HG03064 (cell line): ENCODE results near the gene AFF2.
"Not testable (repeated sequence)": the region's sequence is repeated elsewhere in the genome, so short reads cannot be mapped to it uniquely, and the experiment has no call there.

Source experiments
- ATAC-seq: cut with Tn5 transposase; IDR thresholded peaks from one replicate; pipeline ENCODE4 v1.9.1; 2021; ENCODE audit warnings: low read depth; ENCODE audit not compliant: unreplicated experiment

Gene AFF2

DNA sequence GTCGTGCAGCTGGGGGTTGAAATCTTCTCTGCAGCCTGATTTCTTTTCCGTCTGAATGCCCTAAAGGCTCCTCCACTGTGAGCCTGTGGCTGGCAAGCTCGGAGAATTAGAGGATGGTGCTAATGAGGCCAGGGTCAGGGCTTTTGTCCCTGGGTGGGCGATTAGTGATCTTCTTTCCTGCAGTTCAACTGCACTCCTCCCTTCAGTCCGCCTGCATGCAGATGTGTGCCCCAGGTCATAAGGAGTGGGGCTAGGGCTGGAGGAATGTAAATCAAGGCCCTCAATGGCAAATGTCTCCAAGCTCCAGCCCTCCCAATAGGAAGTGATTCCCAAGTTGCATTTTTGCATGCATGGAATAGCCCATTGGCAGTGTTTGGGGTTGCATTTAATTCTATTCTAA is 405.0 kb downstream of the AFF2 start:
- ATAC-seq, result no peak

DNA sequence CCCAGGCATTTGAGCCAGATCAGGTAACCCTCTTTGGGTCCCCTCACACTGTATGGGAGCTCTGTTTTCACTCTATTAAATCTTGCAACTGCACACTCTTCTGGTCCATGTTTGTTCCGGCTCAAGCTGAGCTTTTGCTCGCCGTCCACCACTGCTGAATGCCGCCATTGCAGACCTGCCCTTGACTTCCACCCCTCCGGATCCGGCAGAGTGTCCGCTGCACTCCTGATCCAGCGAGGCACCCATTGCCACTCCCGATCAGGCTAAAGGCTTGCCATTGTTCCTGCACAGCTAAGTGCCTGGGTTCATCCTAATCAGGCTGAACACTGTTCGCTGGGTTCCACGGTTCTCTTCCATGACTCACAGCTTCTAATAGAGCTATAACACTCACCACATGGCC is 406.2 kb downstream of the AFF2 start:
- ATAC-seq, result not testable (repeated sequence)

DNA sequence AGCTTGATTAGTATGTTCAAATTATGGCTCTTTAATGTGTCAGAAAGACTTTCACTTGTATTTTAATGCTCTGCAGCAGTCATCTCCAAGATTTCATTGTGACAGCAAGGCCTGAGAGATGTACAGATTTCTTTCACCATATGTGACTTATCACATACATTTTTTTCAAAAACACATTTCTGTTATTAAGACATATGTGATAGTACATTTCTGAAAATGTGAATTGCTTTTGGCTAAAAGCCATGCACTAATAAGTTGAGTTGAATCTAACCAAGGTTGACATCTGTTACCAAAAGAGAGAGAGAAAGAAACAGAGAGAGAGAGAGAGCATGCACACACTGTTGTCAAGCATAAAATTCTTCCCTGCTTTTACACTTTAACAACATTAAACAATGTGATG is 409.3 kb downstream of the AFF2 start:
- ATAC-seq, result no peak

DNA sequence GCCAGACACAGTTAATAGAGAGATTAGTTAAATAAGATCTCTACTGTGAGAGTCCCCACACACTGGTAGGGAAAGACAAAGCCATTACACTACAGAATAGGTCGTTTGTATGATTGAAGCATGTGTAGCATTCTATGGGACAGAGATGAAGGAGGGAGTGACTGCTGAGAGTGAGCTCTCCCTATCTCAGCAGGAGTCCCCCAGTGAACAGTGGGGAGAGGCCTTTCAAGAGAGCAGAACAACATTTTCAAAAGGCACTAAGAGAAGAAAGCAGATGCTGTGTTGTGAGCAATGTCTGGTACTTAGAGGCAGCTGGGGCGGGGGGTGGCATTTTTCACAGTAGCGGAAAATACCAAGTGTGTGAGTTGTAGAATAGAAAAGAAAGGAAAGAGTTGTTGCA is 413.6 kb downstream of the AFF2 start:
- ATAC-seq, result no peak

DNA sequence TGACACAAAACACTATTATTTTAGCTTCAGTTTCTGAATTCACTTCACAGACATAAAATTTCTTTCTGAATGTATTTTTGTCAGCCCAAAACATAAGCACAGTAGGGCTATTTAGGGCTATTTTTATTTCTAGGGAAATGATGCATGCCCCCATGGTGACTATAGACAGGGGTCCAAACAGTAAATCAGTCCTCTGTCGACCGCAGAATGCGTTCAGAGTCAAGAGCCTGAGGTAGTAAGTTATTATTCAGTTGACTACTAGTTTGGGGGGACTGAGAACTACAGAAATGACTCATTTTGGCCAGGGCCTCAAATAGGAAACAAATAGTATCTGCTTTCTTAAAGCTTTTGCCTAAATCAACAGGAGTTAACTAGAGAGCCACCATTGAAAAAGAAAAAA is 414.4 kb downstream of the AFF2 start:
- ATAC-seq, result peak; percentile 82

DNA sequence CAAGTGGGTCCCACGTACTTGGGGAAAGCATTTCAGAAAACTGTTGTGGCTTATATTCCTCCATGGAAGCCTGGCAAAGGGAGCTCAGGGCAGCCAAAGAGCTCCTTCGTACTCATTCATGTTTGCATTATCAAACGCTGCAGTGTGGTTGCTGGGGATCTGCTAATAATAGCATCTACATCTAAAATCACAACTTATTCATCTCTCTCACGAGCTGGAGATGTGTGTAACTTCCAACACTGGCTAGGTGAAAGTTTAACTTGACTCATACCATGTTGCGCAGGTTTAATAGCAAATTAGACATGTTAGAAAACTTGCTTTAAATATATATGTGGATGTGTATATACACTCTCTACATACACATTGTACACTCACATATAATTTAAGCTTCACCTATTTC is 415.1 kb downstream of the AFF2 start:
- ATAC-seq, result no peak

DNA sequence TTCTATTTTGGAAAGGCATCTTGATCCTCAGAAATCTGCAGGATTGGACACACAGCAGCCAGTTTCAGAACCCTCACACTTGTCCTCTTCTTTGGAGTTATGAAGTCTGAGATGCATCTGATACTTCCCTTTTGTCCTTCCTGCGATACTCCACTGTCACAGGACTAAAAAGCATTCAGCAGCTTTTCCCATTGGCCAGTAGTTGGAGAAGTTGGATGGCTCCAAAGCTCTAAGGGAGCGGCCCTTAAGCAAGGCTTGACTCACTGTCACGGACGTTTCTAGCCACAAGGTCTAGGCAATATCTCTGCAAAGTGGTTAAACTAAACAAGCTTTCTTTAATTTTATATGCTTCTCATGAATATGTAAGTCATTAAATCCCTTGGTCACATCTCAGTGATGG is 417.0 kb downstream of the AFF2 start:
- no peak for ATAC-seq

DNA sequence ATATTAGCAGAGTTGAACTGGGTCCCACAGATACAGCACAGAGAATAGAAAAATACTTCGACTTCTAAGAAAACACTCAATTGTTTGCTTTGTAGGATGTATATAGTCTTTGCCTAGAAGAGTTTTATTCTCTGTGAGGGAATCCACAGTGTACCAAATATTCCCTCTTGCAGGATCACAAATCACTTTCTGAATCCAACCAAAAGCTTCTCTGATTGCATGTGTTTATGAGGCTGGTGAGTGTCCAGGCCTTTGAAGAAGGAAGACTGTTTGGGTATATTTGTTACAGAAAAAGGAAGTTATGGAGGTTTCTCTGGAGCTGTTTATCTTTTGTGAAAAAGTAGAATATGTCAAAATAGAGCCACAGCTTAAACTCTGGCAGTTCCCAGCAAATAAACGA is 423.2 kb downstream of the AFF2 start:
- ATAC-seq, result no peak

DNA sequence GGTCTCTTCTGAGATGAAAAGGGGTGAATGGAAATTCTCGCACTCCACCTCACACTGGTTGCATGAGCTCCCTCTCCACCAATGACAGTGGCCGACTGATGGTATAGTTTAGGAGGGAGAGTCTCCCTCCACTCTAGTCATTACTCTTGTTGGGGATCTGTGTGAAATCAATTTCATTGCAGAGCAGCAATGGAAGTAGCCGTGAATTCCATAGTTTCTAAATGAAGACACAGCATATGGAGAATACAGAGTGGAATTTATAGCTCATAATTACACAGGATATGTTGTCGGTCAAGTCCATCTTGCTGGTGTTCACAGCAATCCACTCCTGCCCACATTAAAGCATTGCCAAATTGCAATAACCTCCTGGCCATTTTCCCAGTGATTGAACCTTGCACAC is 426.0 kb downstream of the AFF2 start:
- no peak for ATAC-seq

DNA sequence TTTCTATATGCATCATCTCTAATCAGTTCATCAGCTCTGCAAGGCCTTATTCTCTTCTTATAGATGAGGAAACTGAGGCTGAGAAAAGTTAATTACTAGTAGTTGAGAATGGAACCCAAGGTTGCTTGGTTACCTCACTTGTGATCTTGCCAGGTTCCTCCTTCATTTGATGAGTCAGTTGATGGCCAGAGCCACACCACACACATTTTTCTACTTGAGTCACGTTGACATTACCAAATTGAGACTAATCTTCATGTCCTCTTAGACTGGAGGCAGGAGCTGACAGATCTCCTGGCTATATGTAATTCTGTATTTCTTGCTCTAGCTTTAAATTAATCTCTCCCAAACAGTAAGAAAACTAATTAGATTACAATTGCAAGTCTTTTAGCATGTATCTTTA is 428.4 kb downstream of the AFF2 start:
- ATAC-seq, result no peak

DNA sequence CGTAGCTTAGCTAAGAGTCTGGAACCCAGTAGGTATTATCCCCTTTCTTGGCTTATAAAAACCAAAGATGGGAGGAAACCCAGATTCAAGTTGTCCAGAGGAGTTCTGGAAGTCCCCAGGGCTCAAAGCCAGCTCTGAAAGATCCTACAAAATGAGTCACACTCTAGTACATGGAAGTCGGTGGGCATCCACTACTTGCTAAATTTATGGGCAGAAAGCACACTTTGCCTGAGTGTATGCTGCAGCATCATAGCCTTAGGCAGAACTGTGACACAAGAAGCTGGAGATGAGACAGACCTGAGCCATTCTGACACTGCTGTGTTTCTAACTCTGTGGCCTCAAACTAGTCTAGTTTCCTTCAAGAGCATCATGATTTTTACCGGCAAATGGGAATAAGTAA is 429.3 kb downstream of the AFF2 start:
- ATAC-seq, result no peak

DNA sequence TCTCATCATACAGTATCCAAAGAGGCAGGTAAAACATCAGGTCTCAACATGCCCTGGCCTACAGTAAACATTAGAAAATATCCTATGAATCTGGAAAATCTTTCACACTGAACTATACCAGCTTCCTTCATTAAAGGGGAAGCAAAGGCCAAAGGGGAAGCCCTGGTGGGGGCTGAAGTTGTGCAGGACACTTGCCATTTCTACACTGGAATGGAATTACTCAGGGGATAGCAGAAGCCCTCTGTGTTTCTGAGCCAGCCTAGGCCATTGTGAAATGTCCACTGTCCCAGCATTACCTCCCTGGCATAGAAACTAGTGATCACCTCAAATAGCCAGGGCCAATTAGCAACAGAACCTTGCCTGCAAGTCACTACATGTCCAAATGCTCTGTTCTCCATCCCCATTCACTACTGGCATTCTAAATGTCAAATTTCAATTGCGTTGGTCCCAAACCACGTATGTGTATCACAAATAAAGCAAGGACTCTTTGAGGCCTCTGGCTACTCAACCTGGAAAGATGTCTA is 429.9 kb downstream of the AFF2 start:
- ATAC-seq, result no peak

DNA sequence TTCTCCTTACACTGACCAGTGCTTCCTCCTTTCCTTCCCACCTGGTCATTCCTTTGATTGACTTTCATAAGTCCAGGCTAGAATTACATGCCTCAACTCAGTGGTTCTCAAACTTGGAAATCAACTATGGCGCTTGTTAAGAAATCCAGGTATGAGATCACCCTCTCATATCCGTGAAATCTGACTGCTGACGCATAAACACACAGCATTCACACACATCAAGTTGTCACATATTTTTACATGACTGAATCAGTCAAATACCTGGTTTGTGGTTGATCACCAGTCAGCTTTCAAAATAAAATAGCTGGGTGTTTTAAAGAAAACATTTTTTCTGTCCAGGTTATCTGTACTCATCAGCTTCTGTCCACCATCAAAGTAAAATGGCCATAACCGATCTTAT is 433.5 kb downstream of the AFF2 start:
- no peak for ATAC-seq

DNA sequence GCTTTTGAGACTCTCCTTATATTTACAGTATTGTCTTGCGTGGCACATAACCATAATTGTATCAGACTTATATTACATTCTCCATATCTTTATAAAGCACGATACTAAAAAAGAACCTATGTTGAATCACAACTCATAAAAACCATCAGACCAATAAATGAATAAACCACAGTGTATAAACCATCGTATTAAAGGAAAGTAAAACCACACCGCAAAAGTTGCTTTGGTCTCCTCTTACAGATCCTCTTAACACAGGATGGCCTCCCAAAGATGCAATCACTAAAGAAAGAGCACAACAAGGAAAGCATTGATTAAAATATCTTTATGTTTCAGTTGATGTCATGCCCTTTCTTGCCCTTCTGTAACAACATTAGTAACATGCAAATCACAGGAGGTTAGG is 437.9 kb downstream of the AFF2 start:
- no peak for ATAC-seq

DNA sequence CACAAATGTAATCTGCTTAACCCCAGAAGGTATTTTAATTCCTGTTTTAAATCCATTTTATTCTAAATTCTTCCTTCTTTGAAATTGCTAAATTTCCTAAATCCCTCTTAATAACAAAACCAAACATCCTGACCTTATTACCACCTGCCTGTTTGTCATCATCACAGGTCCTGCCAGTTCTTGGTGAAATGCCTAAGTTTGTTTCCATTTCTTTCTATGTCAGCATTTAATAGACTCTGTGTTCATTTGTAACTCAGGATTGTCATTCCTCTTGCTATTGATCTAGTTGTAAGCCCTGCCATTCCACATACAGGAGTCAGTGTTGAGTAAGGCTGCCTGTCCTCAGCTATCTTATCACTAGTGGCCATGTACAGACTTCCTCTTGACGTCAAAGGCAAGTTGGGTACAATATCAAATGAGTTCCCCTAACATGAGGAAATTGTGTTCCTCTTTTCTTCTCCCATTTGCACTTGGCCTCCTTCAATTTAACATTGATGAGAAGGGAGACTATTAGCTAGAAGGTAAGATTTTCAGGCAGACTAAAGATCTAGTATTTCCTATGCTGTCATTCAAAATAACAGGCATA is 440.1 kb downstream of the AFF2 start:
- no peak for ATAC-seq

DNA sequence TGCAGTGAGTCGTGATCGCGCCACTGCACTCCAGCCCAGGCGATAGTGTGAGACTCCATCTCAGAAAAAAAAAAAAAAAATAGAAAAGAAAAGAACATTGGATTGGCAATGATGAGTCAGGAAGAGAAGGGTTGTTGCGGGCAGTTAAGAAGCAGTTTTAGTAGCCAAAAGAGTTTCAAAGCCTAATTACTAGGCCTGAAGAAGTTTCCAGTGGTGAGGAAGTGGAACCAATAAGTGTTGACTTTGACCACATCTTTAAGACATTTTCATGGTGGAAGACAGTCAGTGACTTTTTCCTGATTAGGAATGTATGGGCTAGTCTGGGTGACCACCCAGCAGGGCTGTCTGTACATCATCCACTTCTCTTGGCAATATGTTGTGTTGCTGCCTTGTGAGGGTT is 442.3 kb downstream of the AFF2 start:
- ATAC-seq, result no peak

DNA sequence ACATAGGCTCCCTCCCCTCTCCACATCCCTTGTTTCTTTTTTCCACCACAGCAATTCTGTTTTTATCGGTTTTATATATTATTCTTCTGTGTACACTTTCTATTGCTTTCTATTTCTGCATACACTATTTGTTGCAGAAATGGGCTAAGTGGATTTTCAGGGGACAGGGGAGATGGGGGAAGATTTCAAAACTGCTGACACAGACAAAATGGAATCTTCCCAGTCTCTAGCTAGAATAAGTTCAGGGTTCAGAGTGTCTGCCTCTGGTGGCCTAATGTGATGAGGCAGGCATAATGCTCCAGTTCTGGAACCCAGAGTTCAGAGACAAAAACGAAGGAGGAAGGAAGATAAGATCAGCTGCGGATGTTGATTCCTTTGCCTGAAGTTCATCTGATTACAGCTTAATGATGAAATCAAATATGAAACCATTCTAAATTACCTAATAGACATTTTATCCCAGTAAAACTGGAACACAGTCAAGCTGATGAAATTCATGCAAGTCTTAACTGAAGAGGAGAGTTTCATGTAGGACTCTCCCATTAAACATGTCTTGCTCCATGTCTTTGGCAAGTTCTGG is 447.1 kb downstream of the AFF2 start:
- ATAC-seq, result no peak

DNA sequence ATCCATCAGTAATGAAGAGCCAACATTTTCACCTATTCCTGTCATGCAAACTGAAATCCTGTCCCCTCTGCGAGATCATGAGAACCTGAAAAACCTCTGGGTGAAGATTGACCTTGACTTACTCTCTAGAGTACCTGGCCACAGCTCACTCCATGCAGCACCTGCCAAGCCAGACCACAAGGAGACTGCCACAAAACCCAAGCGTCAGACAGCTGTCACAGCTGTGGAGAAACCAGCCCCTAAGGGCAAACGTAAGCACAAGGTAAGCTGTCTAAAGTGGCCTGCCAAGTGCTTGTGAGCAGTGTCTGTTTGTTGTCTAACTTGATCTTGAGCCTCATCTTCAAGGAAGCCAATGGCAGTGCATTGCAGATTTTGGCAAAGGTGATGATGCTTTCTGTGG is 455.9 kb downstream of the AFF2 start:
- no peak for ATAC-seq

DNA sequence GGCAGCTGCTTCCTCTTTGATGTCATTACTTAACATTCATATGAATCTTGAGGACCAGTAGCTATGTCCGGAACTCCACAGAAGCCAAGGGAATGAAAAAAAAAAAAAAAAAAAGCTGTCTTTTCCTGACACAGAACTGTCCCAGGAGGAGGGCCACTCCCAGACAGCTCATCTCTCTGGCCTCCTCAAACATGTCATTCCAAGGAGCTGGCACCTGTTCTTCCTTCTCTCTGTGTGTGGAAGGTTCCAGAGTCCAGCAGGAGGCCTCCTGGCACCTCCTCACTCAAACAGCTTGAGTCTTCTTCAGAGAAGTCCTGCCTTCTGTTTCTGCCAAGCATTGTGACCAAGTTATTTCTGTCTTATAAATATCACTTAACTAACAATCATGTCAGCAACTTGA is 458.5 kb downstream of the AFF2 start:
- no peak for ATAC-seq

DNA sequence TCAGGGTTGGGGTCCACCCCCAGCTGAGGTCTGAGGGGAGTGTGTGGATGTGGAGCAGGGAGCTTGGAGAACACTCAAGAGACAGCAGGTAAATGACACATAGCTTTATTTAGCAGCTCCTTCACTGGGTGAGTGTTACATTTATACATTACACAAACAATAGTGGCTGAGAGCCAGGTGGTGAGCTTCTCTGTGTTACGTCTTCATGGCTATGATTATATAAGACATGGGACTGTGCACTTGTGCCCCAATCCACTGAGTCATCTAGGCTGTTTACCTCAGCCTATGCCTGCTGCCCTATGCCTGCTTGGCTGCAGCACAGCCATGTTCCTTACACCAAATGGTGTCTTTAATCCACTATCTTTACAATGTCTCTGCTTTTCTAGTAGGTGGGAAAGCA is 459.6 kb downstream of the AFF2 start:
- no peak for ATAC-seq

DNA sequence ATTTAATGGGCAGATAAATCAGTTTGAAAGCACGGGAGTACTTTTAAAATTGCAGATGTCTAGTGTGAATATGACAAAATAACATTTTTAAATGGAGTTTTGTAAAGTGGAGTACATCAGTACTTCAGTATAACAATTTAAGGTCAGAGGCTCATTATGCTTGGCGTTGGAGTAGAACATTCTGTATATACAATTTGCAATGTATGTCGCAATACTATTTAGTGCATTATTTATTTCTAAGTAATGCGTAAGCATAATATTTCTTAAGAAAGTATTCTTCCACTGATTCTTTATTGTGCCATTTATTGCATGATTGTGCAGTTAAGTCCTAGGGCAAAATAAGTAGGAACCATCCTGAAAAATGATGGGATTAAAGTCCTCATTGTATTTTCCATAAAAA is 461.6 kb downstream of the AFF2 start:
- ATAC-seq, result no peak

DNA sequence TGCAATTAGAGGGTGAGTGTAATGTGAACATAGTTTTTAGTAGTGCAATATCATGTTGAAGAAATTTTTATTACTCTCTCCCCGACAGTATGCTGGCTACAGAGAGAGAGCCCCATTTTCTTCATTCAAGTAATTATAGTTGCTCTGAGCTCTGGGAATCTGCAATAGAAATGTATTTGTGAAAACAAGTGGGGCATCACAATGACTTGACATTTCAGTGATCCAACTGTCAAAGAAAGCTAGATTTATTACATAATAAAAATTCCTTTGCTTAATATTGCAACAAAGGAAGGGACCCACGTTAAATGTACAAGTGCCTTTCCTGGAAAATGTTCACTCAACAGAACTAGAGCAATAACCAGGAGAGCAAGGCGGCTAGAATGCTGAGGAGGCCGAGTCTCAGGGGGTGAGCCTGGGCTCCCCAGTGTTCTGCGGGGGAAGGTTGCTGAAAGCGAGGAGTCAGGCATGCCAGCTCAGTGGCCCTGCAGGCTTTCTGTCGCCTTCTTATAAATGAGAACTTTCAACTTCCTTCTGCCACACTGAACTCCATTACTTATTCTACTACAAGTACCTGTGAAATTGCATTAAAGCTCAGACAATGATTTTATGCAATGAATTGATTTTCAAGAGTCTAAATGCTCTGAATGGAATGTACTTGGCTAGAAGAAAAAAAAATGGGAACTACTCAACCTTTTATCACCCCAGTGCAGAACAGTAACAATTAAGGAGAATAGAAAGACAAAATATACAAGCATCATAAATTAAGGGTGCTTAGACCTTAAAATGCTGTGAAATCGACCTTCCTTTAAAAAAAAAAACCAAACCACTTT is 476.4 kb downstream of the AFF2 start:
- no peak for ATAC-seq
